Measurements from ENCODE around the gene GPD1L.

The GPD1L gene

GRCh38 chr3:32136703-32137102 lies 30.3 kb downstream of the GPD1L start:
- no peak for FAIRE-seq
- DNase-seq (ENCODE audit: low spot score): no peak

- DNase-seq (ENCODE audit: low spot score) (no peak), FAIRE-seq (no peak)
Observed at GRCh38 chr3:32137870-32138269, 31.4 kb downstream of the GPD1L start.

GRCh38 chr3:32138545-32139104 lies 32.2 kb downstream of the GPD1L start:
- no peak for DNase-seq (ENCODE audit: low spot score)

GRCh38 chr3:32140943-32141342 lies 34.5 kb downstream of the GPD1L start:
- DNase-seq (ENCODE audit: low spot score) (no peak), FAIRE-seq (no peak)

More at GRCh38 chr3:32138545-32139104, 32.2 kb downstream of the GPD1L start:
- no peak for FAIRE-seq

GRCh38 chr3:32143849-32144757 lies 37.7 kb downstream of the GPD1L start:
- DNase-seq (ENCODE audit: low spot score) (peak; percentile 74), FAIRE-seq (peak; percentile 46)

GRCh38 chr3:32146746-32147211 lies 40.4 kb downstream of the GPD1L start:
- FAIRE-seq (no peak), DNase-seq (ENCODE audit: low spot score) (no peak)

- FAIRE-seq: no peak
- DNase-seq (ENCODE audit: low spot score): no peak
Observed at GRCh38 chr3:32147509-32147908, 41.1 kb downstream of the GPD1L start.

GRCh38 chr3:32147933-32148332 lies 41.5 kb downstream of the GPD1L start:
- DNase-seq (ENCODE audit: low spot score) (no peak), FAIRE-seq (no peak)

- DNase-seq (ENCODE audit: low spot score) (no peak), FAIRE-seq (no peak)
Observed at GRCh38 chr3:32148351-32148750, 41.9 kb downstream of the GPD1L start.

- FAIRE-seq (no peak), DNase-seq (ENCODE audit: low spot score) (no peak)
Observed at GRCh38 chr3:32153414-32154204, 47.2 kb downstream of the GPD1L start.

- DNase-seq (ENCODE audit: low spot score): no peak
- no peak for FAIRE-seq
Observed at GRCh38 chr3:32154205-32154579, 47.8 kb downstream of the GPD1L start.

GRCh38 chr3:32155117-32155516 lies 48.7 kb downstream of the GPD1L start:
- no peak for FAIRE-seq
- no peak for DNase-seq (ENCODE audit: low spot score)

- DNase-seq (ENCODE audit: low spot score) (no peak), FAIRE-seq (no peak)
Observed at GRCh38 chr3:32157600-32158264, 51.3 kb downstream of the GPD1L start.

GRCh38 chr3:32160706-32161214 lies 54.3 kb downstream of the GPD1L start:
- DNase-seq (ENCODE audit: low spot score) (no peak), FAIRE-seq (no peak)

GRCh38 chr3:32165442-32165841 lies 59.0 kb downstream of the GPD1L start:
- no peak for DNase-seq (ENCODE audit: low spot score)
- no peak for FAIRE-seq

- FAIRE-seq (no peak), DNase-seq (ENCODE audit: low spot score) (no peak)
Observed at GRCh38 chr3:32166654-32167053, 60.2 kb downstream of the GPD1L start.

- DNase-seq (ENCODE audit: low spot score): no peak
- no peak for FAIRE-seq
Observed at GRCh38 chr3:32172420-32172819, 66.0 kb downstream of the GPD1L start.

- DNase-seq (ENCODE audit: low spot score): peak; percentile 9
- FAIRE-seq: no peak
Observed at GRCh38 chr3:32175607-32176197, 69.3 kb downstream of the GPD1L start.

- FAIRE-seq: no peak
Observed at GRCh38 chr3:32176989-32177701, 70.7 kb downstream of the GPD1L start.

GRCh38 chr3:32177702-32178198 lies 71.3 kb downstream of the GPD1L start:
- FAIRE-seq (no peak), DNase-seq (ENCODE audit: low spot score) (peak; percentile 48)

More at GRCh38 chr3:32176989-32177701, 70.7 kb downstream of the GPD1L start:
- peak; percentile 29 for DNase-seq (ENCODE audit: low spot score)
